ENCODE measurements around the gene KLRG1.

GRCh38 chr12:9050521-9051157, 61.3 kb downstream of the KLRG1 start:
- TF ChIP-seq FOXM1 (IDR thresholded peaks at IDR 0.05; ENCODE audit: low read depth) (no peak), CTCF (IDR thresholded peaks at IDR 0.05) (no peak)
